Mesothelial cell of epicardium (in vitro differentiated cells): ENCODE results near the gene BMP2K. TPM values are rescaled to one million over a fixed set of nuclear protein-coding genes. Genes with fewer than 3 reads are reported as not detected.

Experiments used
- DNase-seq, 2 experiments: peaks; one replicate each; pipeline ENCODE4 v3.0.0; 2021; ENCODE audit warnings: low spot score in 2 of 2; ENCODE audit not compliant: unreplicated experiment in 2 of 2
- H3K27ac Mint-ChIP-seq: 2 replicates; pipeline ENCODE4 v1.8.0; 2021; ENCODE audit warnings: mixed read lengths
- H3K27me3 Mint-ChIP-seq: 2 replicates; pipeline ENCODE4 v1.8.0; 2021; ENCODE audit warnings: low read depth, mixed read lengths
- H3K36me3 Mint-ChIP-seq: 2 replicates; pipeline ENCODE4 v1.8.0; 2021; ENCODE audit warnings: mixed read lengths
- H3K4me1 Mint-ChIP-seq: 2 replicates; pipeline ENCODE4 v1.8.0; 2021; ENCODE audit warnings: mixed read lengths
- H3K4me3 Mint-ChIP-seq: 2 replicates; pipeline ENCODE4 v1.8.0; 2021; ENCODE audit warnings: mild to moderate bottlenecking, moderate library complexity, mixed read lengths
- H3K9me3 Mint-ChIP-seq: 2 replicates; pipeline ENCODE4 v1.8.0; 2021; ENCODE audit warnings: mixed read lengths
- CTCF ChIP-seq: fragments of 200-600 bp; sonication (generic); IDR thresholded peaks from one replicate; pipeline ENCODE4 v1.5.0; 2021; ENCODE audit warnings: antibody characterized with exemption; ENCODE audit not compliant: unreplicated experiment
- total RNA-seq: library from RNA; stranded (reverse); gene quantifications from 3 replicates; pipeline ENCODE4 v1.2.1, GENCODE V29; 2021

BMP2K gene
- total RNA-seq, 1 donor from 2014 or later, result 23.2 TPM

- H3K4me1 Mint-ChIP-seq, result no peaks in the 10 kb centered on the region
- no peaks in the 10 kb centered on the region for H3K27me3 Mint-ChIP-seq
- DNase-seq, result no peak
- no peak for TF ChIP-seq CTCF
- peaks cover 9% of the 10 kb centered on the region for H3K36me3 Mint-ChIP-seq
- peaks cover 10% of the 10 kb centered on the region for H3K9me3 Mint-ChIP-seq
- H3K4me3 Mint-ChIP-seq, result no peak overlapping the region
- no peak overlapping the region for H3K27ac Mint-ChIP-seq
These were observed 20.4 kb downstream of the BMP2K start for GRCh38 chr4:78796526-78796925.

GRCh38 chr4:78797777-78798284, 21.7 kb downstream of the BMP2K start:
- H3K4me1 Mint-ChIP-seq, result no peaks in the 10 kb centered on the region
- no peak for TF ChIP-seq CTCF
- DNase-seq, result no peak
- H3K4me3 Mint-ChIP-seq, result no peak overlapping the region
- H3K27ac Mint-ChIP-seq, result no peak overlapping the region
- H3K27me3 Mint-ChIP-seq, result no peaks in the 10 kb centered on the region
- peaks cover 9% of the 10 kb centered on the region for H3K36me3 Mint-ChIP-seq
- H3K9me3 Mint-ChIP-seq, result peaks cover 16% of the 10 kb centered on the region

- no peaks in the 10 kb centered on the region for H3K4me1 Mint-ChIP-seq
- TF ChIP-seq CTCF, result no peak
- DNase-seq, result no peak
- H3K27ac Mint-ChIP-seq, result no peak overlapping the region
- peaks cover 20% of the 10 kb centered on the region for H3K9me3 Mint-ChIP-seq
- peaks cover 10% of the 10 kb centered on the region for H3K36me3 Mint-ChIP-seq
- H3K27me3 Mint-ChIP-seq, result no peaks in the 10 kb centered on the region
- H3K4me3 Mint-ChIP-seq, result no peak overlapping the region
These were observed 23.7 kb downstream of the BMP2K start for GRCh38 chr4:78799551-78800495.

GRCh38 chr4:78800965-78801364, 24.8 kb downstream of the BMP2K start:
- Mint-ChIP-seq H3K4me1 (no peaks in the 10 kb centered on the region), H3K27ac (no peak overlapping the region), H3K27me3 (no peaks in the 10 kb centered on the region), H3K36me3 (peaks cover 6% of the 10 kb centered on the region), H3K9me3 (peaks cover 20% of the 10 kb centered on the region), H3K4me3 (no peak overlapping the region)
- TF ChIP-seq CTCF, result no peak
- no peak for DNase-seq

- TF ChIP-seq CTCF, result no peak
- Mint-ChIP-seq H3K27ac (no peak overlapping the region), H3K36me3 (peaks cover 22% of the 10 kb centered on the region), H3K9me3 (peaks cover 31% of the 10 kb centered on the region), H3K4me1 (no peaks in the 10 kb centered on the region), H3K4me3 (no peak overlapping the region), H3K27me3 (no peaks in the 10 kb centered on the region)
- no peak for DNase-seq
These were observed 27.8 kb downstream of the BMP2K start for GRCh38 chr4:78803983-78804382.
